DMS53 treated with DMSO at 0.1 percent for 48 hours (cell line): Measurements from ENCODE around the gene TRPV4.
"Not testable (repeated sequence)": the region's sequence is repeated elsewhere in the genome, so short reads cannot be mapped to it uniquely, and the experiment has no call there.

Source experiments
- DNase-seq: peaks from one replicate; lab custom pipeline; 2025; ENCODE audit not compliant: unreplicated experiment; lab: John Stamatoyannopoulos, UW

The TRPV4 gene

GRCh38 chr12:109833307-109834189, at the start of gene TRPV4:
Gene TRPV4, minus strand, starts transcription at chr12:109833398. Its CDS starts 18,602 bp downstream, at chr12:109814796.
- DNase-seq = no peak

- DNase-seq = peak; percentile 16
These were observed 48.6 kb upstream of the TRPV4 start for GRCh38 chr12:109881752-109882151.

GRCh38 chr12:109880938-109881337, 47.7 kb upstream of the TRPV4 start:
- no peak for DNase-seq

GRCh38 chr12:109880043-109880931, 47.1 kb upstream of the TRPV4 start, which contains the start of gene GLTP:
Gene GLTP, minus strand, starts transcription at chr12:109880541. Its CDS starts 167 bp downstream, at chr12:109880374.
- peak; percentile 90 for DNase-seq

- DNase-seq = no peak
These were observed 46.3 kb upstream of the TRPV4 start for GRCh38 chr12:109879351-109880042.

GRCh38 chr12:109878749-109879148, 45.6 kb upstream of the TRPV4 start:
- DNase-seq = no peak

GRCh38 chr12:109878247-109878625, 45.0 kb upstream of the TRPV4 start:
- no peak for DNase-seq

- DNase-seq = no peak
These were observed 44.5 kb upstream of the TRPV4 start for GRCh38 chr12:109877504-109878246.

- no peak for DNase-seq
These were observed 43.2 kb upstream of the TRPV4 start for GRCh38 chr12:109876406-109876805.

GRCh38 chr12:109875572-109876131, 42.5 kb upstream of the TRPV4 start:
- DNase-seq = peak; percentile 39

GRCh38 chr12:109873653-109874052, 40.5 kb upstream of the TRPV4 start:
- no peak for DNase-seq

GRCh38 chr12:109871668-109872314, 38.6 kb upstream of the TRPV4 start:
- no peak for DNase-seq

GRCh38 chr12:109870648-109871047, 37.5 kb upstream of the TRPV4 start:
- DNase-seq = no peak

- no peak for DNase-seq
These were observed 35.2 kb upstream of the TRPV4 start for GRCh38 chr12:109868182-109869051.

GRCh38 chr12:109864916-109865315, 31.7 kb upstream of the TRPV4 start:
- peak; percentile 47 for DNase-seq

GRCh38 chr12:109863847-109864712, 30.9 kb upstream of the TRPV4 start:
- peak; percentile 35 for DNase-seq

- DNase-seq = not testable (repeated sequence)
These were observed 29.3 kb upstream of the TRPV4 start for GRCh38 chr12:109862491-109862890.
